HT-29 (cell line): ENCODE measurements around the gene SRGAP3. TPM values are rescaled to one million over a fixed set of nuclear protein-coding genes. Genes with fewer than 3 reads are reported as not detected.
"Not testable (repeated sequence)": the region's sequence is repeated elsewhere in the genome, so short reads cannot be mapped to it uniquely, and the experiment has no call there.

Experiments
- DNase-seq: peaks from one replicate; pipeline ENCODE4 v3.0.0-alpha.2; 2015; ENCODE audit warnings: low spot score
- total RNA-seq: library from RNA; depleted of rRNA; stranded (reverse); fragments of >200 nt; shearing (Covaris generic); gene quantifications from 2 replicates; pipeline ENCODE4 v1.2.3, GENCODE V29; 2014; rRNA removed

SRGAP3 gene
- 0.20 and 0.21 TPM in 2 replicates for total RNA-seq

DNA sequence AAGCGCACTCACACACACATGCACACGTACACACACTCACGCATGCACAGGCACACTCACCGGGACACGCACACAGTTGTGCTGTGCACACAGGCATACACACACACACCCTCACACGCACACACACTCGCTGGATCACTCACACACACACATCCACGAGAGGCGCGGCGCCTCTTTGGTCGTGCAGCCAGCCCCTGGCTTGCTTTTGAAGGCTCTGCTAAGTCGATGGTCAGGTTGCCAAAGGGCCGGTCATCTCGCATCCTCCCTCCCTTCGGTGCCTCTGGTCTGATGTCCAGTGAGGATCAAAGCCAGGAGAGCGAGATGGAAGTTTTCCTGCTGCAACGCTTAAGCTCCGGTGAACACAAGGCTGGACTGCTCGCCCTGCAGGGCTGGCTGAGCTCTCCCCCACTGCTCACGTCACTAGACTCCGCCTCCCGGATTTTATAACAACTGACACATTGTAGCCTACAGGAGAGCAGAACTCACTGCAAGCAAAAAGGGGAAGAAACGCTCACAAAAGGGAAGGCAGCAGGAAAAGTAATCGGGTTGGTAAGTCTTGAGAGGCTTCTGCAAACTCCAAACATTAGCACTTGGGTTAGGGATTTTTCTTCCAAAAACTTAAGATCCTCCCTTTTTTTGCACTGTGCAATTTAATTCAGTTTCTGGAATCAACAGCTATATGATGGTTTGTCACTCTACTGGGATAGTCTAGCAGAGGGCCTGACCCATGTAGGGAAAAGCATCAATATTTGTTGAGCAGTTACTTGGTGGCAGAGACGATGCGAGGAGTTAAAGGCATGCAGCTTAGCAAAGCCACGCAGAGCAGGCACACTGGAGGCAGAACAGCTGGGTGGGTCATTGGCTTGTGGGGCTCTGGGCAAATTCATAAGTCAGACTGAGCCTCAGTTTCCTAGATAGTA lies at the start of gene SRGAP3:
TSS of gene SRGAP3 (minus strand) at position 374 of the 920 bp plus-strand sequence. CDS start 695 bp downstream, outside the sequence.
- DNase-seq = peak; percentile 77

- DNase-seq = no peak
Measured at GRCh38 chr3:9298236-9298635, 48.8 kb upstream of the SRGAP3 start.

- DNase-seq = no peak
Measured at GRCh38 chr3:9296241-9296640, 46.8 kb upstream of the SRGAP3 start.

DNA sequence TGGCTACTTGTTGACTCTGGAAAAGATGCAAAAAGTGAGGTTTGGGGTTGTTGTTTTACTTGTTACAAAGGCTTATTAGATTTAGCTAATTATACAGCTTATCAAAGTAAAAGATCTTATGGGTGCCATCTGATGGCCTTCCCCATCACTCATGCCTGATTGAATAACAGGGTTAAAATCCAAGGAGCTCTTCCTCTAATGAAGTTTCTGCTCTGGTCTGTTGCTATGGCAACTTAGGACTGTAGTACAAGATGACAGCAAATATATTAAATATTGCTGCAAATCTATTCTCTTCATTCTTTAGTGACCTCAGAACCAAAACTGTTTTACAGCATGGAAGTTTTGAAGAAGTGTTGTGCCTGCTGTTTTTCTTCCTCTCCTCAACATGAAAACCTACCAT lies 45.6 kb upstream of the SRGAP3 start:
- no peak for DNase-seq

DNA sequence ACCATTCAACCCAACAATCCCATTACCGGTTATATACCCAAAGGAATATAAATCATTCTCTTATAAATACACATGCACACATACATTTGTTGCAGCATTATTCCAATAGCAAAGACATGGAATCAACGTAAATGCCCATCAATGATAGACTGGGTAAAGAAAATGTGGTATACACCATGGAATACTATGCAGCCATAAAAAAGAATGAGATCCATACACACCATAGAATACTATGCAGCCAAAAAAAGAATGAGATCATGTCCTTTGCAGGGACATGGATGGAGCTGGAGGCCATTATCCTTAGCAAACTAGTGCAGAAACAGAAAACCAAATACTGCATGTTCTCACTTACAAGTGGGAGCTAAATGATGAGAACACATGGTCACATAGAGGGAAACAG lies 44.5 kb upstream of the SRGAP3 start:
- DNase-seq = not testable (repeated sequence)

GRCh38 chr3:9293076-9293475 lies 43.6 kb upstream of the SRGAP3 start:
- DNase-seq = no peak

- DNase-seq = no peak
Measured at GRCh38 chr3:9292516-9292915, 43.1 kb upstream of the SRGAP3 start.

GRCh38 chr3:9291821-9292410 lies 42.5 kb upstream of the SRGAP3 start:
- no peak for DNase-seq

DNA sequence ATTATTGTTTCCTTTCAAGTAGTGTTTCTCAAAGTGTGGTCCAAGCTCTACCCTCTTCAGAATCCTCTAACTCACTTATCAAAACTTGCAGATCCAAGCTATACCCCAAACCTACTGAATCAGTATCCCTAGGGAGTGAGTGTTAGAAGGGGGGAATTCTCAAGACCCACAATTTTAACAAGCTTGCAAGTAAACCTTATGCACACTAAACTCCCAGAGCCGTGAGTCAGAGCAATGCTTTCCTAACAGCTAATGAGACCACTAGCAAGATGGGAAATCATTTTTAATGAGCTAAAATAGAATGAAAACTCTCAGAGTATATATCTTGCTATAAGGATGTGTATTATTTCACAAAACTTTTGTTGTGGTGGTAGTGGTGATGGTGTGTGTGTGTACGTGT lies 41.1 kb upstream of the SRGAP3 start:
- no peak for DNase-seq

- DNase-seq = not testable (repeated sequence)
Measured at GRCh38 chr3:9281533-9281932, 32.1 kb upstream of the SRGAP3 start.

DNA sequence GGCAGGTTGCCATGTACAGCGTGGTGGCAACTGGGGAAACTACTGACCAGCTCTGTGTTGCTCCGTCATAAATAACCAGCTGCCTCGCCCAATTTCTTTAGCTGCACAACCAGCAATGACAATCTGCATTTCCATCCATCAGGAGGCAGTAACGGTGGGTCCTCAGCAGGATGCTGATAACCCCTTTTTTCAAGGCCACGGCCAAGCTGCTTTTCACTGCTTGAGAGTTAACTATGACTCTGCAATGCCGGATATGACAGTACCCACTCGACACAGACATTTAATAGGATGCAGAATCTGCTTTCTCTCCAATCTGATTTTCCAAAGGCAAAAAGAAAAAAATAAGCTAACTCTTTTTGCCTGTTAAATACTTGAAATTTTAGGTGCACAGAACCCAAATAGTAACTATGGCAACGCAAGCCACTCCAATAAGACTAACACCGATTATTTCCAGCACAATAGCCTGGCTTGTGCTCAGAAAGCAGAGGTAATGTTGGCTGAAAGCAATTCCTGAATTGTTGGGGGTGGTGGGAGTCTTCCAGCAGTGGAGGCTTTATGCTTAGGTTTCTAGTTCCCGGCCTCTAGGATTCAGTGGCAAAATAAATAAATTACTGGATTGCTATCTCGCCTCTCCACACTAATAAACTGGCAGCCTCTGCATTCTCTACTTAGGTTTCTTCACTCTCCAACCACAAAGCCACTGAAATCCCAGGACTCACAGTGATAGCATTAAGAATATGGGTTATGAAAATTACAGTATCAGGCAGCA lies 31.2 kb upstream of the SRGAP3 start:
- DNase-seq = no peak

DNA sequence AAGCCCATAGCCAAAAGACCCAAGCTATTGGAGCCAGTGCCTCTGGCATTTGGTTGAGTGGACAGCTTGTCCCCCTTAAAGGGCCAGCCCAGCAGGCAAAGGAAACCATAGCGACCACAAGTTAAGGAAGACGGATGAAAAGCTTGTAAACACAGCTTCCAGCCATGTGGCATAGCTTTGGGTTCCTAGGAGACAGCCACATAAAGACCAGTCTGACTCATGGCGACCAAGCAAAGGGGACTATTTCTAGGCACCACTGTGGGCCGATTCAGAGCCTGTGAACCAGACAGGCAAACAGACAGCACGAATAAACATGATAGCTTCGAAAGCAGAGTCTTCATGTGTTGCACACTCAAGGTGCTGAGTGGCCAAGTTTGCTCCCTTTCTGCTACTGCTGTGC lies 30.5 kb upstream of the SRGAP3 start:
- DNase-seq = no peak

- DNase-seq = no peak
Measured at GRCh38 chr3:9278498-9278897, 29.1 kb upstream of the SRGAP3 start.

GRCh38 chr3:9278085-9278484 lies 28.6 kb upstream of the SRGAP3 start:
- no peak for DNase-seq

GRCh38 chr3:9276761-9277370 lies 27.4 kb upstream of the SRGAP3 start:
- DNase-seq = no peak

DNA sequence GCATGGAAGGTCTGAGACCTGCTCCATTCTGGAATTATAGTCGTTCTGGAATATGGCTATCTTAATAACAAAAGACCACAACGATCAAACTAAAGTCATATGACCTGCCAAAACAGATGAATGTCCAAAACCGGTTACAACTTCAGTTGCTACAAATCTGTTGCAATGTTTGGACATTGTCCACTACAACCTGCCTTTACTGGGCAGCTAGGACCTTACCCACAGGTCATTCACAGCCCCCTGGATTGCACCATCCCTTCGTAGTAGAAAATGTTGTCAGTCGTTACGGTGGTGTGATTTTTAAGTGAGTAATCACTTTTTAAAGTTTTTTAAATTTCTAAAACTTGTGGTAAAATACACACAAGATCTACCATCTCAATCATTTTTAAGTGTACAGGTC lies 22.5 kb upstream of the SRGAP3 start:
- DNase-seq = no peak

DNA sequence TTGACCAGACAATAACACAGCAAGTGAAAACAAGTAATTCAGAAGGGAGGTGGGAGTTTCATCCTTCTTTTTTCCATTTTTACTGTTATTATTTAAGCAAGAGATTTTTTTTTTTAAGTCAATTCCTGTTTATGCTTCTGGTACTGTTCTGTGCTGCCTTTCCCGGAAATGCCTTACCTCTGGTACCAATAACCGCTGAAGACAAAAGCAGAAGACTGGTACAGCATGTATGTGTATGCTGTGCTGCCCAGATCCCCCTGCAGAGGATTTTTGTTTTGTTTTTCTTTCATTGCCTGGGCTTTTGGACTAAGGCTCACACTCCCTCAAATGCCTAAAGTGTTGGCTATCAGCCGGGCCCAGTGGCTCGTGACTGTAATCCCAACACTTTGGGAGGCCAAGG lies 21.3 kb upstream of the SRGAP3 start:
- DNase-seq = no peak

GRCh38 chr3:9266716-9267115 lies 17.3 kb upstream of the SRGAP3 start:
- DNase-seq = no peak

GRCh38 chr3:9260305-9260704 lies 10.9 kb upstream of the SRGAP3 start:
- DNase-seq = no peak

DNA sequence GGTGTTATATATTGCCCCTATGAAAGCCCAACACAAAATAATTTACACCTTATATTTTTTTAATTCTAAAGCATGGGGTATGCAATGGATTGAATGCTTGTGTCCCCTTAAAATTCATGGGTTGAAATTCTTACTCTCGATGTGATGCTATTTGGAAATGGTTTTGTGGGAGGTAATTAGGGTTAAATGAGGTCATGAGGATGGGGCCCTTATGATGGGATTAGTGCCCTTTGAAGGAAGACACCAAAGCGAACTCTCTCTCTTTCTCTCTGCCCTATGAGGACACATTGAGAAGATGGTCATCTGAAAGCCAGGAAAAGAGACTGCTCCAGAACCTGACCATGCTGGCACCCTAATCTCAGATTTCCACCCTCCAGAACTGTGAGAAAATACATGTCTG lies 7.6 kb upstream of the SRGAP3 start:
- DNase-seq = no peak

GRCh38 chr3:9255976-9256375 lies 6.5 kb upstream of the SRGAP3 start:
- DNase-seq = no peak

DNA sequence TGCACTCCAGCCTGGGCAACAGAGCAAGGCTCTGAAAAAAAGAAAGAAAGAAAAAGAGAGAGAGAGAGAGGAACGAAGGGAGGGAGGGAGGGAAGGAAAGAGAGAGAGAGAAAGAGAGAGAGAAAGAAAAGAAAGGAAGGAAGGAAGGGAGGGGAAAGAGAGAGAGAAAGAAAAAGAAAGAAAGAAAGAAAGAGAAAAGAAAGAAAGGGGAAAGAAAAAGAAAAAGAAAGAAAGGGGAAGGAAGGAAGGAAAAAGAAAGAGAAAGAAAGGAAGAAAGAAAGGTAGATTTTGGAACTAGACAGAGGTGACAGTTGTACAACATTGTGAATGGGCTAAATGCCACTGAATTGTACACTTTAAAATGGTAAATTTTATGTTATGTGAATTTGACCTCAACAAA lies 5.3 kb upstream of the SRGAP3 start:
- no peak for DNase-seq
